A673 (cell line): Measurements from ENCODE around the gene LSM8. TPM values are rescaled to one million over a fixed set of nuclear protein-coding genes. Genes with fewer than 3 reads are reported as not detected.
"Not testable (repeated sequence)": the region's sequence is repeated elsewhere in the genome, so short reads cannot be mapped to it uniquely, and the experiment has no call there.

Experiments used
- Bru-seq: library from RNA; stranded (reverse); fragments of 400-500 nt; gene quantifications from one replicate; lab custom pipeline; 2021; lab: Mats Ljungman, UMichigan
- BruChase-seq, 2 experiments: library from RNA; stranded (reverse); fragments of 400-500 nt; gene quantifications; one replicate each; lab custom pipeline; 2021; lab: Mats Ljungman, UMichigan
- BruUV-seq: library from RNA; stranded (reverse); fragments of 400-500 nt; replicated peaks from 2 replicates; lab custom pipeline; 2021; lab: Mats Ljungman, UMichigan
- CTCF ChIA-PET: fragments of 300-600 bp; sonication (Branson Sonifier 250); formaldehyde crosslinking; loops from one replicate; lab custom pipeline; 2022; ENCODE audit warnings: antibody characterized with exemption; lab: Charles Lee
- POLR2A ChIA-PET: fragments of 300-600 bp; sonication (Branson Sonifier 250); formaldehyde crosslinking; loops from one replicate; lab custom pipeline; 2022; ENCODE audit warnings: antibody characterized with exemption; ENCODE audit not compliant: low non-redundant PET; lab: Charles Lee
- DNase-seq: peaks from one replicate; pipeline ENCODE4 v3.0.0-alpha.2; 2015; ENCODE audit warnings: low spot score
- H3K27ac ChIP-seq: fragments of 200-600 bp; sonication (generic); 2 replicates; pipeline ENCODE4 v1.5.1; 2016; ENCODE audit warnings: mixed run types, low read depth, mild to moderate bottlenecking, mixed read lengths, antibody characterized with exemption, low read length; ENCODE audit not compliant: poor library complexity, severe bottlenecking
- H3K27me3 ChIP-seq: fragments of 200-600 bp; sonication (generic); replicated peaks from 2 replicates; pipeline ENCODE4 v1.6.1; 2017; ENCODE audit warnings: mixed run types, low read depth, mild to moderate bottlenecking, mixed read lengths, antibody characterized with exemption, low read length; ENCODE audit not compliant: insufficient read depth, poor library complexity
- H3K36me3 ChIP-seq: fragments of 200-600 bp; sonication (generic); 2 replicates; pipeline ENCODE4 v1.6.1; 2016; ENCODE audit warnings: mixed run types, mild to moderate bottlenecking, mixed read lengths, antibody characterized with exemption, low read length; ENCODE audit not compliant: insufficient read depth, poor library complexity, severe bottlenecking
- H3K4me1 ChIP-seq: fragments of 200-600 bp; sonication (generic); 2 replicates; pipeline ENCODE4 v1.6.1; 2017; ENCODE audit warnings: mixed run types, mild to moderate bottlenecking, mixed read lengths, antibody characterized with exemption, low read length; ENCODE audit not compliant: insufficient read depth, poor library complexity, severe bottlenecking
- H3K4me3 ChIP-seq: fragments of 200-600 bp; sonication (generic); 2 replicates; pipeline ENCODE4 v1.5.1; 2016; ENCODE audit warnings: low read depth, mixed run types, mild to moderate bottlenecking, mixed read lengths, low read length; ENCODE audit not compliant: poor library complexity, severe bottlenecking
- H3K9me3 ChIP-seq: fragments of 200-600 bp; sonication (generic); 2 replicates; pipeline ENCODE4 v1.6.1; 2016; ENCODE audit warnings: mixed run types, low read depth, mild to moderate bottlenecking, mixed read lengths, antibody characterized with exemption, low read length; ENCODE audit not compliant: poor library complexity, severe bottlenecking
- EZH2 ChIP-seq: fragments of 200-600 bp; sonication (generic); IDR thresholded peaks from 2 replicates; pipeline ENCODE4 v1.6.1; 2017; ENCODE audit warnings: borderline replicate concordance, low read depth, mild to moderate bottlenecking, mixed read lengths, antibody characterized with exemption, low read length; ENCODE audit not compliant: poor library complexity, severe bottlenecking
- intact Hi-C: fragments of 100-400 bp; cut with micrococcal nuclease; formaldehyde crosslinking; loops from one replicate; pipeline ENCODE4 v1.10.0; 2022; ENCODE audit not compliant: unreplicated experiment
- long read RNA-seq: library from polyadenylated mRNA; stranded (forward); transcript quantifications from one replicate; pipeline ENCODE4 v2.0.0, GENCODE V29; 2022
- total RNA-seq: library from RNA; stranded (reverse); gene quantifications from 2 replicates; pipeline ENCODE4 v1.2.3, GENCODE V29; 2021
- TF ChIP-seq, protein P1 (sequence below): fragments of 300-800, 200-600 bp; sonication (generic); conservative IDR thresholded peaks from 2 replicates; pipeline ENCODE4 v1.5.1; 2017; ENCODE audit warnings: low read depth, mild to moderate bottlenecking, antibody characterized with exemption, low read length, moderate library complexity, mixed read lengths

The LSM8 gene
- total RNA-seq (54.0 and 56.7 TPM in 2 replicates), Bru-seq, nascent RNA (percentile 98 among the genes with signal in this experiment), BruChase-seq, experiment 1, labeled RNA remaining after a 2-hour chase (percentile 96 among the genes with signal in this experiment), BruChase-seq, experiment 2, labeled RNA remaining after a 6-hour chase (percentile 93 among the genes with signal in this experiment)
- long read RNA-seq, full-length matches to known transcripts, result 51 of 64 reads
- long read RNA-seq, partial matches to known transcripts, result 1 of 64 reads
- long read RNA-seq, other reads (novel, unspliced or antisense), result 12 of 64 reads

DNA sequence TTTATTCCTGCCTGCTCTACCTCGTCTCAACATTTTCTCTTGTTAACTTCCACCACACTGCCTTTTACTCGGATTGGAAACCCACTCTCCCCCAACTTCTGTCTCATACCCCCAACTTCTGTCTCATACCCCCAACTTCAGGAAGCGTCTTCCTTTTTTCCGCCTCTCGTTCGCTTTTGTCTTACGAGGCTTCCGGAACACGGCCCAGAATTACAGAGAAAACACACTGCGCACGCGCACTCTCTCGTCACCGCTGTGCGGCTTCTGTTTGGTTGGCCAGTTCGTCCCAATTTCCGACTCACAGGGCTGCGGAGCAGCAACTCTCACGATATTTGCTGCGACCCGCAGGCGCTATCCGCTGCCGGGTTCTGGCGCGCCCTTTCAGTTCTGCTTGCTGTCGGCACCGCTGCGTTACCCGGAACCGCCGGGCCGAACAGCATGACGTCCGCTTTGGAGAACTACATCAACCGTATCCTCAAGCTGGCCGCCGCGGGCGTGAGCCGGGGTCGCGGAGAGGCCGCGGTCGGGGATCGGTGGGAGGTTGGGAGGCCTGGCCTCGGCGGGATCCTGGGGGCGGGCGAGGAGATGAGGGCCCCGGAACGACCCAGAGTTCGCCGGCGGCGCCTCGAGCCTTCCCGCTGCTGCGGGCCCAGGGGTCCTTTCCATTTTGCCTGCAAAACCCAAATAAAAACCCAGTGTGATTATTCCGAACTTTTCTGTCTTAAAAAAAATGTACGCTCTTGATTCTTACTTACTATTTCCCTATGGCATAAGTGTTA is at the start of gene LSM8:
Gene LSM8, plus strand, starts transcription at position 379 of the 779 bp plus-strand sequence. Its CDS starts 60 bp downstream, at position 439.
- peak; percentile 98 for DNase-seq
- intact Hi-C loops, result no loop called here
- Histone ChIP-seq H3K36me3 (peaks cover 34% of the 10 kb centered on the region), H3K4me1 (peaks cover 15% of the 10 kb centered on the region), H3K27ac (peak within 1 kb of the TSS; percentile 92), H3K27me3 (no peaks in the 10 kb centered on the region), H3K4me3 (peak within 1 kb of the TSS; percentile 64), H3K9me3 (no peaks in the 10 kb centered on the region)
- ChIA-PET CTCF (no interaction called here), POLR2A (no interaction called here)
- no TSS peak for BruUV-seq
- TF ChIP-seq EZH2, result no peak
- TF ChIP-seq, protein P1, sequence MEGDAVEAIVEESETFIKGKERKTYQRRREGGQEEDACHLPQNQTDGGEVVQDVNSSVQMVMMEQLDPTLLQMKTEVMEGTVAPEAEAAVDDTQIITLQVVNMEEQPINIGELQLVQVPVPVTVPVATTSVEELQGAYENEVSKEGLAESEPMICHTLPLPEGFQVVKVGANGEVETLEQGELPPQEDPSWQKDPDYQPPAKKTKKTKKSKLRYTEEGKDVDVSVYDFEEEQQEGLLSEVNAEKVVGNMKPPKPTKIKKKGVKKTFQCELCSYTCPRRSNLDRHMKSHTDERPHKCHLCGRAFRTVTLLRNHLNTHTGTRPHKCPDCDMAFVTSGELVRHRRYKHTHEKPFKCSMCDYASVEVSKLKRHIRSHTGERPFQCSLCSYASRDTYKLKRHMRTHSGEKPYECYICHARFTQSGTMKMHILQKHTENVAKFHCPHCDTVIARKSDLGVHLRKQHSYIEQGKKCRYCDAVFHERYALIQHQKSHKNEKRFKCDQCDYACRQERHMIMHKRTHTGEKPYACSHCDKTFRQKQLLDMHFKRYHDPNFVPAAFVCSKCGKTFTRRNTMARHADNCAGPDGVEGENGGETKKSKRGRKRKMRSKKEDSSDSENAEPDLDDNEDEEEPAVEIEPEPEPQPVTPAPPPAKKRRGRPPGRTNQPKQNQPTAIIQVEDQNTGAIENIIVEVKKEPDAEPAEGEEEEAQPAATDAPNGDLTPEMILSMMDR, result no peak

DNA sequence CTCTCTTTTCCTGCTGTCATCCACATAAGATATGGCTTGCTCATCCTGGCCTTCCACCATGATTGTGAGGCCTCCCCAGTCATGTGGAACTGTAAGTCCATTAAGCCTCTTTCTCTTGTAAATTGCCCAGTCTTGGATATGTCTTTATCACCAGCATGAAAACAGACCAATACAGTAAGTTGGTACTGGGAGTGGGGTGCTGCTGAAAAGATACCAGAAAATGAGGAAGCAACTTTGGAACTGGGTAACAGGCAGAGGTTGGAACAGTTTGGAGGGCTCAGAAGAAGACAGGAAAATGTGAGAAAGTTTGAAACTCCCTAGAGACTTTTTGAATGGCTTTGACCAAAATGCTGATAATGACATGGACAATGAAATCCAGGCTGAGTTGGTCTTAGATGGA is 49.5 kb upstream of the LSM8 start:
- DNase-seq, CTCF ChIA-PET, H3K36me3 ChIP-seq, BruUV-seq, H3K27me3 ChIP-seq, H3K9me3 ChIP-seq, intact Hi-C loops, H3K27ac ChIP-seq, H3K4me1 ChIP-seq, POLR2A ChIA-PET, H3K4me3 ChIP-seq: not testable (repeated sequence)

DNA sequence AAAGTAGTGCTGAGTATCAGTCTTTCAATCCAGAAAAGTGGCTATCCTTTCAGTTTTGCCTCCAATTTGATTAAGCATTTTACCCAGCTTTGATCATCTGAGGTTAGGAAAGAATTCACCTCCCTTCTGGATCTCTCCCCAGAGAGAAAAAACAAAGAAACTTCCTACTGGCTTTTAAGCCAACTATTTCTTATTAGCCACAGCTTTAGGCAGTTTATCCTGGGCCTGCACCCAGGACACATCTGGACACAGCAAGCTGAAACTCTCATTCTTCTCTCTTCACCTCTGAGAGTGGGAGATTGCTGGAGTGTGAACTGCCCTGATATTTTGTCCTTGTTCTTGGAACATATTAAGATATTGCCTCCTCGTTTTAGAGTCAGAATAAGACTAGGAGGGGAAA is 43.5 kb upstream of the LSM8 start:
- H3K27me3 ChIP-seq, result no peaks in the 10 kb centered on the region
- no peak for DNase-seq
- CTCF ChIA-PET, result no interaction called here
- TF ChIP-seq, protein P1, result no peak
- TF ChIP-seq EZH2, result no peak
- H3K4me1 ChIP-seq, result no peaks in the 10 kb centered on the region
- POLR2A ChIA-PET, result no interaction called here
- H3K36me3 ChIP-seq, result no peaks in the 10 kb centered on the region
- H3K9me3 ChIP-seq, result no peaks in the 10 kb centered on the region
- H3K4me3 ChIP-seq, result no peak overlapping the region
- intact Hi-C loops, result no loop called here
- H3K27ac ChIP-seq, result no peak overlapping the region
- BruUV-seq, result no TSS peak
